Activated CD8-positive, alpha-beta memory T cell treated with anti-CD3 and anti-CD28 coated beads for 4 hours (primary cell): ENCODE measurements around the gene MYOZ1.

ENCODE experiments used
- DNase-seq, 2 donors: peaks; one replicate each; pipeline ENCODE4 v3.0.0-alpha.2; 2020; ENCODE audit warnings: low read depth in 2 of 2

MYOZ1 gene

DNA sequence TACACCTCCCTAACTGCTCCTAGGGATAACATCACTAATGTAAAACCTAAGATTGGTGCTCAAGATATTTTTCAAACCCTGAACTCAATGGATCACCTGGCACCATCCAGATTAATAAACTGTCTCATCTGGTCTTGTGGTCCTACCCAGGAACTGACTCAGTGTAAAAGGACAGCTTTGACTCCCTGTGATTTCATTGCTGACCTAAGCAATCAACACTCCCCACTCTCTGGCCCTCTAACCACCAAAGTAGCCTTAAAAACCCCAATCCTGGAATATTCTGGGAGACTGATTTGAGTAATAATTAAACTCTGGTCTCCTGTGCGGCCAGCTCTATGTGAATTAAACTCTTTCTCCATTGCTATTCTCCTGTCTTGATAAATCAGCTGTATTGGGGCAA lies 43.9 kb downstream of the MYOZ1 start:
- DNase-seq, result no peak

DNA sequence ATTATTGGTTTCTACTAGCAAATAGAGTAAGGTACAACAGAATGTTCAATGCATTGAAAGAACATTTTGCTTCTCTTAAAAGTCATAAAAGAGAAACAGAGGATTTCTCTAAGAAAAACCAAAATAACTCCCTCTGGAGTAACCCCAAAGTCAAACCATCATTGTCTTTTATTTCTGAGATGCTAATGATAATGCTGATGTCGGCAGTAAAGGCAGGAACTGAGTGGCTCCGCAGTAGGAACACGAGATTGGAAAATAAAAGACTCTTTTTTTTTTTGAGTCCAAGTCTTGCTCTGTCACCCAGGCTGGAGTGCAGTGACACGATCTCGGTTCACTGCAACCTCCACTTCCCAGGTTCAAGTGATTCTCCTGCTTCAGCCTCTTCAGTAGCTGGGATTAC lies 47.5 kb downstream of the MYOZ1 start:
- no peak for DNase-seq

DNA sequence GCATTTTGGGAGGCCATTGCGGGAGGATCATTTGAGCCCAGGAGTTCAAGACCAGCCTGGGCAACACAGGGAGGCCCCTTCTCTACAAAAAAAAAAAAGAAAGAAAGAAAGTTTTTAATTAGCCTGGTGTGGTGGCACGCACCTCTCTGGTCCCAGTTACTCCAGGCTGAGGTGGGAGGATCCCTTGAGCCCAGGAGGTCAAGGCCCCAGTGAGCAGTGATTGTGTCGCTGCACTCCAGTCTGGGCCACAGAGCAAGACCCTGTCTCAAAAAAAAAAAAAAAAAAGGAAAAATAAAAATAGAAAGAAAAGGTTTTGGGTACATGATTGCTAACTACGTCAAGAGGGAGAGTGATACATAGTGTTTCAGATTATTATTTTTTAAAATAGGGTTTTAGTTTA lies 48.2 kb downstream of the MYOZ1 start:
- DNase-seq, result no peak

DNA sequence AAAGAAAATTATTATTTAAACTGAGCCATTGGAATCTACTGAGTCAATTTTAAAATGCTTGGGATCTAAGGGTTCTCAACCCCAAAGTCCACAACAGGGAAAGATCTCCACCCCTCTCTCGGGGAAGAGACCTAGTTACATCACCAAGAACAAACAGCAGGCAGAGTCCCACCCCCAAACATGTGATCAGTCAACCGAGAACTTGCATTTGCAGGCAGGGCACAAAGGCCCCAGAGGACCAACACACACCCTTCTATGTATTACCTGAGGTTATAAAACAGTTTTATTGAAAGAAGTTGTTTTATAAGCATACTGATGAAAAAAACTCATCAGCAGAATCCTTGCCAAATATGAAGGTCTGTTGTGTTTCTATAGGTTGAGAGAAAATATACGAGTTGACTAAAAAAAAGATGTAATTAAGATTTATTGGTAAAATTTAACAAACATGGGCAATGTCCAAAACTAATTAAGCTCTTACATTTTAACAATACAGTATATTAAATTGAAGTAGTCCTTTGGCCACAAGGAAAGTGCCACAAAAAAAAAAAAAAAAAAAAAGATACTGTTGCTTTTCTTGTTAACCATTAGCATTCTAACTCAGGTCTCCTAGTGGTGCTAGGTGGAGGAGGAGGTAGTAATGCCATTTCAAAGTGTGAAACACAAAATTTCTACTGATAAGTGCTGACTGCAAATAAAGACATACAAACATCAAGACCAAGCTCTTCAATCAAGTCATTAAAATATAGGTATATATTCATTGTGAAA lies 49.2 kb downstream of the MYOZ1 start:
- no peak for DNase-seq

DNA sequence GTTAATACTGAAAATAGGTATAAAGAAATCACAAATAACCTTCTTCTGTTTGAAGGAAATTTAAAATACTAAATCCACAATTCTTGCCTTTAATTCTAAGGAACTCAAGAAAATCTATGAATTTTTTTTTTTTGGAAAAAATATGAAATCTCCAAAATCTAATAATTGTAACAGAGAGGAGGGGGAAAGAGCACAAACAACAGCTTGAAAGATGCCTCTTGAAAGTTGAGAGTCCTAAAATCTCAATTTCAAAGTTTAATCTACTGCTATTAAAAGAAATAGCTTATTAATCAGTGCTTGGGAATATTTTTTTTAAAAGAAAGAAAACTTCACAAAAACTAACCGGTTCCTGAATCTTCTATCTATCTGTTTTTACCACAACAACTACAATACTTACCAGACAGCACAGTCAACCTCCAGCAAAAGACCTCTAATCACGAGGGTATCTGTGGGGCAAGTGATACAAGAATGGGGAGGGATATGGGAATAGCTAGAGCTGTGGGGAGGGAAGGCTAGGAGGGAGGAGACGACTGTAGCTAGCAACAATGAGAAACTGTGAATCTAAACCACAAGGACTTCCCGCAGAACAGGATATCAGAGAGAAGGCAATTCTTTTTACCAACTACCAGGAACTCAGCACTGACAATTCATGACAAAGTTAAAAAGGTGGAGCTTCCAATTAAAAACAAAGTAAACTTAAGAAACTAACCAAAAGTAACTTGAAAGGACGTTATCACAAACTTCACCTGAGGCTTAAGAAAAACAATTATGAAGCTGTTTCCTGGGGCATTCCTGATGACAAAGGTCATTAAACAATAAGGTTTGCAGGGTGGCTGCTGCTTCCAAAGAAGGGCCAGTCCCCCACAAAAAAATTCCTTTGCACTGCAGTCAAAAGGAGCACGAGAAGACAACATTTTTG lies 50.1 kb downstream of the MYOZ1 start, which contains the start of gene USP54:
Gene USP54, minus strand, starts transcription at position 462 of the 919 bp plus-strand sequence. CDS start 15,684 bp downstream, outside the sequence.
- no peak for DNase-seq

DNA sequence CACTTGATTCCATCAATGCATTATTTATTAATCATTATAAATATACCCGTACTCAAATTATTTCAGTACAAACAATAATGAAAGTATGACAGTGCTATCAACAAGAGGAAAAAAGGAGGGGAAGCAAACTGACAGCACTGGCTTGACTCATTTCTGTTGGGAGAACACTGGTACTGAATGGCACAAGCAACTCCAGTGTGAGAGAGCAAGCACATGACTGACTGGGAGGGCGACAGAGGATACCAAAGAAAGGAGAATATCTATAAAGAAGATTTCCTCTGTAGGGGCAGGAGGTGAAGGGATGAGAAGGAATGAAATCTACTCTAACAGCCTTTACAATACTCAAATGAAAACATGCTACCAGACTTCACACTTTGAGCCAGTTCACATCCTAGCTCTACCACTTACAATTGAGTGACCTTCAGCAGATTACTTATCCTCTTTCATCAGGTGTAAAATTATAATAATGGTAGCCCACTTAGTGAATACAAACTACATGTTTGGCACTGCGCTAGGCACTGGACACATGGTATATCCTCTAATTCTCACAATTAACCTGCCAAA lies 51.6 kb downstream of the MYOZ1 start:
- no peak for DNase-seq

DNA sequence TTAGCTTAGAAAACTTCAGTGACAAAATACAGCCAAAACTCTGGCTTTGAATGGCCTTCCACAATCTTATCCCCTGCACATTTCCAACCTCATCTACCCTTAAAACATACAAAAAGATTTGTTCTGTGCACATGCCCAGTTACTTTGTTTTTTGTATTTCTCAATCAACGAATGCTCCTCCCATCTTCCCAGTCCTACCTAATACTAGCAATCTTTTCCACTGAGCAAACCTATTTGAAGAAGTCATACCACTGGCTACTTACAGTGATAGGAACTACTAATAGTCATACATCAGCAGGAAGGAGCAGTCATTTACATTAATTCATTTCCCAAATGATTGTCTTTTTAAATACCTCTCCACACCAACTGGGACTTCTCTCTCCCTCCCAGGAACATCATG lies 52.6 kb downstream of the MYOZ1 start:
- no peak for DNase-seq

DNA sequence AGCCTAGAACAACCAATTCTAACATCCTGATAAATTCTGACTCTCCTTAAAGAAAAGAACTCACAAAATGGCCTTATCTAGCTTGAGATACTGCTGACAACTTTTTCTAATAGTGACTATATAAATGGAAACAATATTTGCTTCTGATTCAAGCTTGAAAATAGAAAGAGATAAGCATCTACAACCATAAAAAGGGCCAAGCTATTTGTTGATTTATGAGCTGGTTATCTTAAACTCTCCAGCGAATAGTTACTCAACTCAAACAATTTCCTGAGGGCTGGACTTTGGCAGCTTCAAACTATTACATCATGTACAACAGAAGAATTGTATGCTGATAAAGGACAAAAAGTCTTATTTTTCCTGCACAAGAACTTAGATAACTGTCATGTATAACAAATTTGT lies 54.7 kb downstream of the MYOZ1 start:
- no peak for DNase-seq

DNA sequence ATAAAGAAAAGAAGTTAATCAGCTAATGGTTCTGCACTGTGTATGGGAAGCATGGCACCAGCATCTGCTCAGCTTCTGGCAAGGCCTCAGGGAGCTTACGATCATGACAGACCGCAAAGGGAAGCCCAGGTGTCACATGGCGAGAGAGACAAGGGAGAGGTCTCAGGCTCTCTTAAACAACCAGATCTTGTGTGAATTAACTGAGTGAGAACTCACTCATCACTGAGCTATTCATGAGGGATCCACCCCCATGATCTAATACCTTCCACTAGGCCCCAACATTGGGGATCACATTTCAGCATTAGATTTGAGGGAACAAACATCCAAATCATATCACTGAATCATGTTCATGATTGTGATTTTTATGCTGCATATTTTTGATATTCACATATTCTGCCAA lies 55.9 kb downstream of the MYOZ1 start:
- no peak for DNase-seq

DNA sequence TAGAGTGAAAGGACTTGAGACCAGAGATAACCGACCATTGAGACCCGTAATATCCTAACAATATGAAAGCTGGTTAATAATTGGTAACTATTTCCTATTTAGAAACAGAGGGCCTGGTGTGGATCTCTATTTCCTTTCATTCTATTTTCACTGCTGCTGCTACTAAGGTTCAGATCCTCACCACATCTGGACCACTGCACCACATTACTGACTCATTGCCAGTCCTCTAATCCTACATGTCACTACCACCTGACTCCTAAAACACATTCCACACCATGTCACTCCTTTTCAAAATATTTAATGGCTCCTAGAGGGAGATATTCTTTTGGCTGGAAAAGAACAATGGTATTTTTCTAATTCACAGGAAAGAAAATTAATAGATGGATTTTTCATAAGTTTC lies 56.5 kb downstream of the MYOZ1 start:
- no peak for DNase-seq

DNA sequence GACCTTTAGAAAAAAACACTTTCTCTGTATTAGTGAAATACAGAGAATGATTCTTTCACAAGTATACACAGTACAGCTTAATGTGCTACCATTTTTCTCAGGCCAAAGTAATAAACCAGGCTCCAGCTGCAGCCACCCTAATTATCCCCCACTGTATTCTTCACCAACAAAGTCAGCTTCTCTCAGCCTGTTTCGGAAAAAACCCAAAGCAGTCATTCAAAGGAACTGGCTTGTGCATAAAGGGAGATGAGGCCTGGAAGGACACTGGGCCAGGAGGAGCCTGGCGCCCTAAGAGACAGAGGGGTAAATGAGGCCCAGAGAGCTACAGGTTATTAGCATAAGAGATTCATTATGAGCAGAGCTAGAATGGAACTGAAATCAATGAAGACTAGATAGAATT lies 59.4 kb downstream of the MYOZ1 start:
- DNase-seq, result no peak
